ENCODE data around the gene SV2C. TPM values are rescaled to one million over a fixed set of nuclear protein-coding genes. Genes with fewer than 3 reads are reported as not detected.
A peak's percentile ranks its signal among the peaks of the same experiment; 100 is the strongest.

SV2C gene
- total and polyA plus RNA-seq, 10 of the 15 experiments (the other 5 are each of a cell fraction or from before 2014, with no cell fraction given): under 0.01 to 1.1 (median 0.63) TPM

- intact Hi-C loops (cut with micrococcal nuclease; ENCODE audit: unreplicated experiment): no loop called here
- 0% methylated on average over 3 of the region's 3 CpGs for WGBS (ENCODE audit: insufficient coverage, insufficient replicate concordance, low lambda C conversion rate, missing lambda C conversion rate)
- TF ChIP-seq CREM (IDR thresholded peaks at IDR 0.05; ENCODE audit: low read depth) (peak; percentile 24; the same call in 1 of the 2 replicates), MXI1 (IDR thresholded peaks at IDR 0.05; ENCODE audit: low read depth, low read length) (no peak), CREB1 (IDR thresholded peaks at IDR 0.05; ENCODE audit: low read depth) (peak; percentile 60; the same call in 1 of the 2 replicates), RUNX3 (IDR thresholded peaks at IDR 0.05; ENCODE audit: low read length) (peak; percentile 68), RAD51 (IDR thresholded peaks at IDR 0.05) (no peak), PKNOX1 (IDR thresholded peaks at IDR 0.05) (peak; percentile 14; the same call in 1 of the 2 replicates)
- H3K4me1 ChIP-seq (ENCODE audit: control insufficient read depth, insufficient read depth, low read length): no peaks in the 10 kb centered on the region
- FAIRE-seq: no peak
- H2AFZ ChIP-seq (ENCODE audit: control insufficient read depth, low read depth, low read length): no peak overlapping the region
- ChIA-PET POLR2A (interaction anchor here (0.6 kb wide), 1 partner anchor 11 kb away, joined by 3 read pairs; no protein-coding TSS in a partner anchor), RAD21 (ENCODE audit: unreplicated experiment) (interaction anchor here (0.5 to 1.9 kb wide), 7 partner anchors 8 to 493 kb away, joined by 3 to 11 read pairs (median 5); no protein-coding TSS in a partner anchor), SMC1A (ENCODE audit: uncharacterized antibody, unreplicated experiment) (interaction anchor here (0.7 to 4.9 kb wide), 4 partner anchors 8 to 930 kb away, joined by 3 to 27 read pairs (median 3); partner anchors contain the start of gene ANKRD31), CTCF (interaction anchor here (0.8 to 4.9 kb wide), 11 partner anchors 8 to 486 kb away, joined by 3 to 43 read pairs (median 3); no protein-coding TSS in a partner anchor)
- BruUV-seq (replicated peaks): no TSS peak
- no peaks in the 10 kb centered on the region for H3K36me3 ChIP-seq (ENCODE audit: control insufficient read depth in 2 of 2, insufficient read depth in 2 of 2, low read length in 1 of 2)
- H3K9me3 ChIP-seq (replicated peaks; ENCODE audit: control insufficient read depth, insufficient read depth, low read length): no peaks in the 10 kb centered on the region
- no peak overlapping the region for H3K4me3 ChIP-seq
- no peak overlapping the region for H3K27ac ChIP-seq (ENCODE audit: control insufficient read depth, insufficient read depth)
- in situ Hi-C loops (cut with MboI): no loop called here
- H3K79me2 ChIP-seq (ENCODE audit: control insufficient read depth, insufficient read depth, low read length): no peaks in the 10 kb centered on the region
- no peak overlapping the region for H3K4me2 ChIP-seq (ENCODE audit: control insufficient read depth, insufficient read depth)
- 0 out of 4 replicates have a peak, but pooled peaks cover 0 to 2% of the 10 kb centered on the region in 2 experiments for H3K27me3 ChIP-seq (replicated peaks in 1 of 2; ENCODE audit: control insufficient read depth in 2 of 2, insufficient read depth in 2 of 2, low read length in 1 of 2)
- ATAC-seq: peak; percentile 76
- no peak overlapping the region for H3K9ac ChIP-seq (ENCODE audit: control insufficient read depth, insufficient read depth, low read length)
- no peaks in the 10 kb centered on the region for H4K20me1 ChIP-seq (ENCODE audit: control insufficient read depth, insufficient read depth)
- no peak for DNase-seq (ENCODE audit: low read depth, low spot score)
These were observed 83.8 kb downstream of the SV2C start for GRCh38 chr5:76166886-76167576.
